Esophagus (tissue), 2 donors: Measurements from ENCODE around the gene UNC79. TPM values are rescaled to one million over a fixed set of nuclear protein-coding genes. Genes with fewer than 3 reads are reported as not detected.
A peak's percentile ranks its signal among the peaks of the same experiment; 100 is the strongest.

Experiments used
- H3K27ac ChIP-seq, 2 donors: one replicate each; pipeline ENCODE4 v1.5.1; 2013; ENCODE audit warnings: low read depth in 2 of 2, mild to moderate bottlenecking in 2 of 2, inconsistent platforms in 1 of 2, low read length in 1 of 2, moderate library complexity in 1 of 2
- H3K27me3 ChIP-seq, 2 donors: one replicate each; pipeline ENCODE4 v1.6.1; 2013; ENCODE audit warnings: low read length in 2 of 2, control low read depth in 1 of 2, mild to moderate bottlenecking in 1 of 2; ENCODE audit not compliant: insufficient read depth in 2 of 2, control insufficient read depth in 1 of 2
- H3K36me3 ChIP-seq, 2 donors: one replicate each; pipeline ENCODE4 v1.6.1; 2013; ENCODE audit warnings: low read length in 1 of 2; ENCODE audit not compliant: control insufficient read depth in 2 of 2, insufficient read depth in 2 of 2
- H3K4me1 ChIP-seq, 2 donors: one replicate each; pipeline ENCODE4 v1.6.1; 2013; ENCODE audit warnings: low read length in 1 of 2; ENCODE audit not compliant: control insufficient read depth in 2 of 2, insufficient read depth in 2 of 2
- H3K4me3 ChIP-seq, 2 donors: one replicate each; pipeline ENCODE4 v1.5.1; 2013; ENCODE audit warnings: low read length in 2 of 2, mild to moderate bottlenecking in 2 of 2, low read depth in 1 of 2, moderate library complexity in 1 of 2
- H3K9me3 ChIP-seq, 2 donors: one replicate each; pipeline ENCODE4 v1.6.1; 2013; ENCODE audit warnings: mild to moderate bottlenecking in 2 of 2, low read depth in 1 of 2, low read length in 1 of 2, moderate library complexity in 1 of 2; ENCODE audit not compliant: control insufficient read depth in 2 of 2, insufficient read depth in 1 of 2
- WGBS, 2 donors: extraction: QIAGEN DNeasy Blood & Tissue Kit; methylation state at CpG; one replicate each; pipeline ENCODE4 v1.1.7; 2013; 5-methylcytosine and 5-hydroxymethylcytosine counted together
- polyA plus RNA-seq, 2 donors: library from polyadenylated mRNA; stranded (reverse); fragments of 200-250 nt; gene quantifications; one replicate each; pipeline ENCODE4 v1.2.3, GENCODE V29; 2013
- donor health status: healthy with polysubstance abuse.
- donor health status: Bipolar disorder and iron deficiency.

UNC79 gene
- polyA plus RNA-seq, 2 donors, result 0.01 to 0.02 TPM

- Histone ChIP-seq H3K27ac (no peak overlapping the region), H3K4me1 (peaks cover 0 to 4% of the 10 kb centered on the region in 2 donors), H3K4me3 (no peak overlapping the region), H3K27me3 (no peaks in the 10 kb centered on the region), H3K36me3 (no peaks in the 10 kb centered on the region), H3K9me3 (no peaks in the 10 kb centered on the region)
- 79 to 80% methylated on average over 13 of the region's 13 CpGs for WGBS, 2 donors
Observed at GRCh38 chr14:93745603-93746273, 315.0 kb downstream of the UNC79 start.

GRCh38 chr14:93747102-93747501 lies 316.4 kb downstream of the UNC79 start:
- Histone ChIP-seq H3K4me3 (no peak overlapping the region), H3K27ac (no peak overlapping the region), H3K9me3 (no peaks in the 10 kb centered on the region), H3K4me1 (peaks cover 0 to 4% of the 10 kb centered on the region in 2 donors), H3K27me3 (no peaks in the 10 kb centered on the region), H3K36me3 (no peaks in the 10 kb centered on the region)
- 78 to 79% methylated on average over 15 of the region's 15 CpGs for WGBS, 2 donors

DNA sequence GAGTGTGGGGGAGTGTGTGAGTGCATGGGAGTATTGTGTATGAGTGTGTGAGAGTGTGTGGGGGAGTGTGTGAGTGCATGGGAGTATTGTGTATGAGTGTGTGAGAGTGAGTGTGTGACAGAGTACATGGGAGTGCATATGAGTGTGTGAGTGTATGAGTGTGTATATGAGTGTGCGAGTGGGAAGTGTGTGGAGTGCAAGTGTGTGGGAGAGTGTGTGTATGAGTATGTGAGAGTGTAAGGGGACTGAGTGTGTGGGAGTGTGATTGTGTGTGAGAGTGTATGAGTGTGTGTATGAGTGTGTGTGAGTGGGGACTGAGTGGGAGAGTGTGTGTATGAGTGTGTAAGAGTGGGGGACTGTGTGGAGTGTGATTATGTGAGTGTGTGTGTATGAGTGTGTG lies 316.8 kb downstream of the UNC79 start:
- Histone ChIP-seq H3K4me1 (peaks cover 0 to 4% of the 10 kb centered on the region in 2 donors), H3K27me3 (no peaks in the 10 kb centered on the region), H3K36me3 (no peaks in the 10 kb centered on the region), H3K9me3 (no peaks in the 10 kb centered on the region), H3K27ac (no peak overlapping the region), H3K4me3 (no peak overlapping the region)
- 94 to 97% methylated on average over 1 of the region's 1 CpG for WGBS, 2 donors

- Histone ChIP-seq H3K36me3 (no peaks in the 10 kb centered on the region), H3K27ac (no peak overlapping the region), H3K27me3 (no peaks in the 10 kb centered on the region), H3K4me3 (no peak overlapping the region), H3K4me1 (no peaks in the 10 kb centered on the region), H3K9me3 (no peaks in the 10 kb centered on the region)
- 67% methylated on average over 25 of the region's 25 CpGs for whole genome bisulfite sequencing, 2 donors
Observed at GRCh38 chr14:93748208-93749075, 317.7 kb downstream of the UNC79 start.

- Histone ChIP-seq H3K4me1 (no peaks in the 10 kb centered on the region), H3K27me3 (no peaks in the 10 kb centered on the region), H3K9me3 (no peaks in the 10 kb centered on the region), H3K27ac (no peak overlapping the region), H3K36me3 (no peaks in the 10 kb centered on the region), H3K4me3 (no peak overlapping the region)
- WGBS, 2 donors, result 89 to 92% methylated on average over 8 of the region's 8 CpGs
Observed at GRCh38 chr14:93749076-93749420, 318.3 kb downstream of the UNC79 start.

DNA sequence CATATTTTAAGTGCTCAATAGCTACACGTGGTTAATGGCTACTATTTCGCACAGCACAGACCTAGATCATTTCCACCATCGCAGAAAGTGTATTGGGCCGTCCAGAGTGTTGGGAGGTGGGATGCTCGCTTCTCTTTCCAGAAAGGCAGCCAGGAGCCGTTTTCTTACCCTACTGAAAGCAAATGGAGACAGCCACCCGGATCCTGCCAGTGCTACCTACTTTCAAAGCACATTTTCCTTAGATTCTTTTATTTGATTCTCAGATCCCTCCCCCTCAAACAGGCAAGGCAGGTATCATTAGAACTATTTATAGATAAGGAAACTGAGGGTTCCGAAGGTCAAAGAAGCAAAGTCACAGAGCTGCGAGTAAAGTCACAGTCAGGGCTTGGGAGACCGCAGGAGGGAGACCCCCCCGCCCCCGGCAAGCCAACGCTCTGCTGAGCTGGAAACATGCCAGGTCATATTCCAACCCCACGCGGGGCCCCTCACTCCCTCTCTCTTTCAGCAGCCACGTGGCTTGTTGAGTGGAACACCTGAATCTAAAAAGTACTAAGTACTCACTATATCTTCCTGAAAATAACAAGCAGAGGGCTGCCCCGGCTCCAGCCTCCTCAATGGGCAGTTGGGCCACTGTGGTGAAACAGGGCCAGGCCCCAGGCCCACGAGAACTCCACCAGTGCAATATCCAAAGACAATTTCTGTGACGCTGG lies 321.4 kb downstream of the UNC79 start:
- H3K27me3 ChIP-seq, result no peaks in the 10 kb centered on the region
- H3K27ac ChIP-seq, result no peak overlapping the region
- no peaks in the 10 kb centered on the region for H3K9me3 ChIP-seq
- no peaks in the 10 kb centered on the region for H3K4me1 ChIP-seq
- 62 to 69% methylated on average over 19 of the region's 19 CpGs for WGBS, 2 donors
- H3K36me3 ChIP-seq, result no peaks in the 10 kb centered on the region
- H3K4me3 ChIP-seq, result no peak overlapping the region

DNA sequence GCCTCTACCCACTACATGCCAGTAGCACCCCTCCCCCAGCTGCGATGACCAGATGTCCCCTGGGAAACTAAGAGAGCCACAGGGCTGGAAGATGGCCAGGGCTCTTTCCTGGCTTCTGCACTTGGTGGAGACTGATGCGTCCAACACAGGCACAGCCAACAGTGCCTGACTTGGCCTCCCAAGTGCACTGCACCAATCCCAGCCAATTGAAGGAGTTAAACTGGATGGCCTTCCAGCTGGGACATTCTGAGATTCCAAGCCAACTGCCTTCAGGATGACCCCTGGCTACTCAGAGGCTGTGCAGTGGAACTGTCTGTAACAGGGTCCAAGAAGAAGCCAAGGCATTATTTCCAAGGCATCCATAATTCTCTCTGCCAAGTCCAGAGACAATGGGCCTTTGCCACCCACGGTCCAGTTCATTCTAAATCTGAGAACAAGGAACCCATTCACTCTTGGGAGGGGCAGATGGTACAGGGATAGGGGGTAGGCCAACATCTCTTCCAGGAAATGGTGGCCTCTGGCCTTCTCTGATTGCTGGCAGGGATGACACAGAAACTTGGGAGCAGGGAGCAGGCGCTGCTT lies 322.3 kb downstream of the UNC79 start:
- WGBS, 2 donors, result 54 to 68% methylated on average over 4 of the region's 4 CpGs
- no peaks in the 10 kb centered on the region for H3K9me3 ChIP-seq
- no peaks in the 10 kb centered on the region for H3K27me3 ChIP-seq
- no peaks in the 10 kb centered on the region for H3K36me3 ChIP-seq
- no peak overlapping the region for H3K4me3 ChIP-seq
- no peaks in the 10 kb centered on the region for H3K4me1 ChIP-seq
- no peak overlapping the region for H3K27ac ChIP-seq

GRCh38 chr14:93753647-93754046 lies 322.9 kb downstream of the UNC79 start:
- H3K9me3 ChIP-seq, result no peaks in the 10 kb centered on the region
- 89 to 93% methylated on average over 8 of the region's 8 CpGs for WGBS, 2 donors
- H3K27ac ChIP-seq, result no peak overlapping the region
- no peaks in the 10 kb centered on the region for H3K36me3 ChIP-seq
- no peak overlapping the region for H3K4me3 ChIP-seq
- no peaks in the 10 kb centered on the region for H3K27me3 ChIP-seq
- H3K4me1 ChIP-seq, result no peaks in the 10 kb centered on the region

DNA sequence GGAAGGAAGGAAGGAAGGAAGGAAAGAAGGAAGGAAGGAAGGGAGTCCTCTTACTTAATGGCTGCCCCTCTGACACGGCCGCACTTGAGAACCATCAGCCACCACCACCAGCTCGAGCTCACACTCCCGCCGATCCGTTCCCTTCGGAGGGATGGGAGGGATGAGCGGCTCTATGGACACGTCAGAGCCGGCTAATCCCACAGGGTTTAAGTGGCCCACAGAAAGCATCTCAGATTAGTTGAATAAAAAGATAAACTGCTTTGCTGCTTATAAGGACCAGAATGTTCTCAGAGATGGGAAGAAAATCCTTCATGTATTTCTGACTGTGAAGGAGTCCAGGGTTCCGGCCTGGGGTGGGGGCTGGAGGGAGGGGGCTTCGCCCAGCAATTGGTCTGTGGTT lies 326.5 kb downstream of the UNC79 start:
- WGBS, 2 donors, result 80% methylated on average over 12 of the region's 12 CpGs
- Histone ChIP-seq H3K4me3 (no peak overlapping the region), H3K9me3 (no peaks in the 10 kb centered on the region)

More for the DNA sequence above, 326.5 kb downstream of the UNC79 start:
- Histone ChIP-seq H3K27me3 (no peaks in the 10 kb centered on the region), H3K4me1 (no peaks in the 10 kb centered on the region), H3K36me3 (no peaks in the 10 kb centered on the region), H3K27ac (peak overlapping the region in 1 of 2 donors; percentile 29)
